Right ventricle myocardium inferior (tissue), 1 donor: ENCODE results near the gene TNFSF15. TPM values are rescaled to one million over a fixed set of nuclear protein-coding genes. Genes with fewer than 3 reads are reported as not detected.
A peak's percentile ranks its signal among the peaks of the same experiment; 100 is the strongest.

ENCODE experiments used
- ATAC-seq: fragments of 200-7000 bp; cut with Tn5 transposase; one replicate; pipeline ENCODE4 v1.9.1; 2020; ENCODE audit warnings: mild to moderate bottlenecking, moderate library complexity
- DNase-seq: peaks from one replicate; pipeline ENCODE4 v3.0.0; 2021; ENCODE audit errors: missing footprints
- intact Hi-C: fragments of 100-400 bp; cut with DNase I; formaldehyde crosslinking; loops from one replicate; pipeline ENCODE4 v1.11.0; 2022
- total RNA-seq: library from RNA; stranded (reverse); fragmentation: NEBNext Ultra II Directional; extraction: Animal tissue kit (Norgen Biotek cat#: 25700); gene quantifications from one replicate; pipeline ENCODE4 v1.2.1, GENCODE V29; 2021
- donor health status: DM: no; HTN: yes; CAD: no; lungs with severe emphysema.

TNFSF15 gene
- total RNA-seq, 1 donor from 2014 or later = 0.08 TPM

GRCh38 chr9:114827641-114828302 is 21.9 kb upstream of the TNFSF15 start:
- no peak for ATAC-seq
- intact Hi-C loops = no loop called here
- DNase-seq = no peak

DNA sequence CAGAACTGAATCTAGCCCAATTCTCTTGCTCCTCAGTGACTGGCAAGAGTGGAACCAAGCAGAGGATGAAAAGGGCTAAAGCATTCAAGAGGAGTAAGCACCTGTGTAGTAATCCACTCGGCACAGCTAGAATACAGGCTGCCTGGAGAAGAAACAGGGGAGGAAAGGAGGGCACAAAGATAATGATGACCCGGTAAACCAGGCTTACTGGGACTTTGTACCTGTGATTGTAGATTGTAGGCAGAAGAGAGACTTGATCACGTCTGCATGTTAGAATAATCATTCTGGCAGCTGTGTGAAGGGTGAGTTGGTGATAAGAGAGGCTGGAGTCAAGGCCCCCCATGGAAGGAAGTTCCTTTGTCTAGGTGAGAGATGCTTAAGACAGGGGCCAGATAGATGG is 20.6 kb upstream of the TNFSF15 start:
- ATAC-seq = no peak
- DNase-seq = no peak
- intact Hi-C loops = no loop called here

DNA sequence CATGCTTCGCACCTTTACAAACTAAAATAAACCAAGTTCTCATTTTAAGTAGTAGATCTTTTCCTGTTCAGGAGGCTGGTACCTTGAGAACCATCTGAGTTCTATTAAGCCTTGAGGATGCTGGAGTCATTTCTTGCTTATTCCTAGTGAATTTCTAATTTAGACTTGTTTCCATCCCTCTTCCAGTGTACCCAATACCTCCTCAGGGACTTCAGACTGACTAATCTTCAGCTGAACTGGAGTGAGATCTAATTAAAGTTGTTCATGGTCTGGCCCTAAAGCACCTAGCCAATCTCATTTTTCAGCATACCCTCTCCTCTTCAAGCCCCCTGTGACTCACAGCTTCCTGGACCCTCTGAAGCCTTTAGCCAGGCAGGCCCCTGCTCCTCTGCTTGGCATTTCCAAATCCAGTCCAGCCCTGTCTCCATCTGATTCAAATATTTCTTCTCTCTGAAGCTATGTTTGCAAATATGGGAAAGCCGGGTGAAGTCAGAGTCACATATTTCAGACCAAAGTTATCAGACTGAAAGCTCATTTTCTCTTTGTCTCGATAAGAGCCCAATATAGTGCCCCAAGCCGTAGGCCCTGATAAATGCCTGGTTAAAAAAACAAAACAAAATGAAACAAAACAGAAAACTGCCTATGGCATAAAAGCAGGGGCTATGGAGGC is 19.4 kb upstream of the TNFSF15 start:
- intact Hi-C loops = no loop called here
- DNase-seq = no peak
- no peak for ATAC-seq

DNA sequence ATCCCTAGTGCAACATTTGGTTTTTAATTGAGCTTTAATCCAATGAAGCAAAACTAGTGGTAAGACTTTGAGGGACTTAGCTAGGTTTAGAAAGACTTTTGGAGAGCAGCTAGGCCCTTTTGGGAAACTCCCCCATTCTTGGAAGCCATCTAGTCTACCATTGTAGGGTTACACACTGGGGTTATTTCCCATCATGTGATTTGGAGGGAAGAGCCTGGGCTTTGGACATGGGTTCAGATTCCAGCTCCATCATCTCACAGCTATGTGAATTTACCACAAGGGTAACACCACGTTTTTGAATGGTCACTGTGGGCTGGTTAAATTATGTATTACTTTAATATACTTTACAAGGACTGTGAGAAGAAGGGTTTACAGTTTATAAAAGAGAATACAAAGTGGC is 18.3 kb upstream of the TNFSF15 start:
- ATAC-seq = no peak
- DNase-seq = no peak
- intact Hi-C loops = no loop called here

GRCh38 chr9:114823441-114823840 is 17.6 kb upstream of the TNFSF15 start:
- ATAC-seq = no peak
- intact Hi-C loops = no loop called here
- no peak for DNase-seq

- DNase-seq (no peak), ATAC-seq (no peak)
- intact Hi-C loops = no loop called here
Observed at GRCh38 chr9:114822708-114823107, 16.9 kb upstream of the TNFSF15 start.

- intact Hi-C loops = no loop called here
Observed at GRCh38 chr9:114820776-114821501, 15.1 kb upstream of the TNFSF15 start.

GRCh38 chr9:114818178-114818577 is 12.3 kb upstream of the TNFSF15 start:
- ATAC-seq (no peak), DNase-seq (no peak)
- intact Hi-C loops = no loop called here

More at GRCh38 chr9:114820776-114821501, 15.1 kb upstream of the TNFSF15 start:
- DNase-seq (no peak), ATAC-seq (peak; percentile 26)

DNA sequence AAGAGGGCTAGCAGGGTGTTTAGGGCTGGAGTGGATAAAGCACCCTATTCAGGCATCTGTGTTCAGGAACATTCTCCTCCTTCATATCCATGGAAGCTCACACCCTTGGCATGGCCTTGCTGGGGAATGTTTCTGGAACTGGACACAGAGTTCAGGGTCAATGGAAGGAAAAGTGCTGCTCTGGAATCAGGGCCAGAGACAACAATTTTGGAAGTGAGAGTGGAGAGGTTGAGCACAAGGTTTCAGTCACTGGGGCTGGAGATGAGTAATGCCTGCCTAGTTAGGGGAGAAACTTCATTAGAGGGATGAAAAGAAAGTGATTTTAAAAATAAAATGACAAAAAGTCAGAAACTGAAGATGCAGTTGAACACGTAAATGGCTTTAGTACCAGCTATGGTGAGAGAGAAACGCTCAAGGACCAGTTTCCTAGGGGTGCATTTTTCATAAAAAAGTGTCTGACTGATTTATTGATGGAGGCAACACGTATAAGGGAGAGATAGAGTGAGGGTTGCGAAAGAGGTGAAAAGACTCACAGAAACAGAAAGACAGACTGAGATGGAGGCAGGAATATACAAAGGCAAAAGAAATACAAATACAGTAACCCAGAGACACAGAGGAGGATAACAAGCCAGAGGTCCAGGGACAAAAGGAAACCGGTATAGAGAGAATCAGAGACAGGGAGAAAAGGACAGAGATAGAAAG is 8.0 kb upstream of the TNFSF15 start:
- intact Hi-C loops = no loop called here
- no peak for ATAC-seq

GRCh38 chr9:114811966-114812636 is 6.3 kb upstream of the TNFSF15 start:
- ATAC-seq = no peak
- no peak for DNase-seq
- intact Hi-C loops = no loop called here

More for the DNA sequence above, 8.0 kb upstream of the TNFSF15 start:
- DNase-seq = no peak

- ATAC-seq (no peak), DNase-seq (no peak)
- intact Hi-C loops = no loop called here
Observed at GRCh38 chr9:114811301-114811700, 5.5 kb upstream of the TNFSF15 start.

DNA sequence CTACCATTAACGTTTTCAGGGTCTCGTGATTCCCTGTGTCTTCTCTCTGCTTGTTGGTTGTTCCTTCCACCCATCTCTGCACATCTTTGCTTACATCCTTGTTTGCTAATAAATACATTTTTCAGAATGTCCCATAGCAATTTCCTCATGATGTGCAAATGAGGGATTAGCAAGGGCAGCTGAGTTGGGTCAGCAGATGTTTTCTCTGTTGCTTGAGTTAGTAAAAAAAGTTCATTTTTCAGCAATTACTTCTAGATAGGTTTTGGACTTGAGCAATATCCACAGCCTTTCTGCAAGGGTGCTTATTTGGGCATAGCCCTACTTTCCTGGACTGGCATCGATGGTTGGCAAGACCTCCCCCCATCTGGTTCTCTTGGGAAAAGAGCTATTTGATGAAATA is 4.8 kb upstream of the TNFSF15 start:
- intact Hi-C loops = no loop called here
- DNase-seq = no peak
- no peak for ATAC-seq

- ATAC-seq (no peak), DNase-seq (no peak)
- intact Hi-C loops = no loop called here
Observed at GRCh38 chr9:114806526-114806900, 674 bp upstream of the TNFSF15 start.

DNA sequence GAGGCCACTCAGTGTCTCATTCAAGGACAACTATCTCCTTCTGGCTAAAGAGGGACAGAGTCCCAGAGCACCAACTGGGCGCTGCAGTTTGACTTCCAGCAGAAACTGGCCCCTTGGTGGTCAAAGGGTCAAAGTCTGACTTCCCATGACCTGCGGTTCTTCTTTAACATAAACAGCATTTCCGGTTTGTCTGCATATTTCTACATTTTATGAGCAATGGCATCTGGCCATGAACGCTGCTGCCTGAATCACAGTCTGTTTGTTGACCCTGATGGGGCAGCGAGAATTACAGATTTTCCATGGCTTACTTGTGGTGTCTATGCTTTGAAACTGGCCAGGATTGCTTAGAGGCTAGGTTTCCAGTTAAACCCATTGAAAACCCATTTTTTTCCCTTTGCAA is 1.3 kb downstream of the TNFSF15 start:
- intact Hi-C loops = no loop called here
- no peak for DNase-seq
- ATAC-seq = no peak

DNA sequence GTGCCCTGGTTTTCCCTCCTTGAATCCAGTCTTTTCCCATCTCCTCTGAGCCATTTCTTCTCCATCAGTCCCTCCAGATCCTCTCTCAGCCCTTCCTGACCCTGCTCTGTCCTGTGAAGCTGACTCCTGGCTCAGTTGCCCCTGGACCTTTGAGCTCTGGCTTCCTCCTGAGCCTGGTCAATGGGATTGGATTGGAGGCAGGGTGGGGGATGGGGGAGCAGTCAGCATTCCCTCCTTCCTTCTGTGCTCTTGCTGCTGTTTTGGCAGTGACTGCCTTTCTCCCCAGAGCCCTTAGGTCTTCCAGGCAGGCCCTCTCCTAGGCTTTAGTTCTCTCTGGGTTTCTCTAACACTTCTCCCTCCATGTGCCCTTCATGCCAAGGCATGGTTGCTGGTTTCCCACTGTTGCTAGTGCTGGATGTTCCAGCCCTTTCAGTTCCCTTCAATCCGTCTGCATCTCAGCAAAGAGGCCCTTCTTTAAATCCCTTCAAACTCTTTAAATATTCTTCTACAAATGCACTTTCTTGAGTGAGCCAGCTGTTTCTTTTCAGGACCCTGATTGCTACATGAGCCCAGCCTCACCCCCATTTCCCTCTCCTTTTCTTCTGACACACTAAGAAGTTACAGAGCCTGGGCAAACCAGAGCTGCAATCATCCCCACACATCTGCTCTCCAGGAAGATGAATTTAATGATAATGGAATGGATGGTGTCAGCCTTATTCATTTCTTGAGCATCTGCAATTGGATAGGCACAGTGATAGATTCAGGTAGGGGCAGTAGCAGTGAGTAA is 2.2 kb downstream of the TNFSF15 start:
- no peak for ATAC-seq
- intact Hi-C loops = no loop called here
- no peak for DNase-seq

GRCh38 chr9:114799925-114800324 is 5.9 kb downstream of the TNFSF15 start:
- ATAC-seq (no peak), DNase-seq (no peak)
- intact Hi-C loops = no loop called here

- ATAC-seq (no peak), DNase-seq (no peak)
- intact Hi-C loops = no loop called here
Observed at GRCh38 chr9:114799441-114799840, 6.4 kb downstream of the TNFSF15 start.

- ATAC-seq = no peak
- intact Hi-C loops = no loop called here
- DNase-seq = no peak
Observed at GRCh38 chr9:114798780-114799427, 6.9 kb downstream of the TNFSF15 start.
